HG03460 (cell line): ENCODE data around the gene BICC1.

Source experiments
- ATAC-seq: cut with Tn5 transposase; IDR thresholded peaks from one replicate; pipeline ENCODE4 v1.9.1; 2021; ENCODE audit not compliant: unreplicated experiment

BICC1 gene

GRCh38 chr10:58512491-58513187 is at the start of gene BICC1:
Gene BICC1, plus strand, starts transcription at chr10:58512872. Its CDS starts 272 bp downstream, at chr10:58513144.
- peak; percentile 48 for ATAC-seq

GRCh38 chr10:58464956-58465355 is 47.7 kb upstream of the BICC1 start:
- ATAC-seq, result no peak

DNA sequence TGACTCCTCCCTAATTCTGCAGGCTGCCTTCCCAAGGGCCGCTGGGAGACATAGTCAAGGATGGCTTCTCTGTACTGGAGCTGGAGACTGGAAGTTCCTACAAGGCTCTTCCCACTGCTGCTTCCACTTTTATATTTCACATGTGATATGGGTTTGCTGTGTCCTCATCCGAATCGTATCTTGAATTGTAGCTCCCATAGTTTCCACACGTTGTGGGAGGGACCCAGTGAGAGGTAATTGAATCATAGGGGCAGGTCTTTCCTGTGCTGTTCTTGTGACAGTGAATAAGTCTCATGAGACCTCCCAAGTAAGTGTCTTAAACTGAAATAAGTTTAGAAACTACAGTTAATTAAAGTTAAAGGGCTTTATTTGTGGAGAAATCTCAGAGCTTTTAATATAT is 47.0 kb upstream of the BICC1 start:
- ATAC-seq, result no peak

DNA sequence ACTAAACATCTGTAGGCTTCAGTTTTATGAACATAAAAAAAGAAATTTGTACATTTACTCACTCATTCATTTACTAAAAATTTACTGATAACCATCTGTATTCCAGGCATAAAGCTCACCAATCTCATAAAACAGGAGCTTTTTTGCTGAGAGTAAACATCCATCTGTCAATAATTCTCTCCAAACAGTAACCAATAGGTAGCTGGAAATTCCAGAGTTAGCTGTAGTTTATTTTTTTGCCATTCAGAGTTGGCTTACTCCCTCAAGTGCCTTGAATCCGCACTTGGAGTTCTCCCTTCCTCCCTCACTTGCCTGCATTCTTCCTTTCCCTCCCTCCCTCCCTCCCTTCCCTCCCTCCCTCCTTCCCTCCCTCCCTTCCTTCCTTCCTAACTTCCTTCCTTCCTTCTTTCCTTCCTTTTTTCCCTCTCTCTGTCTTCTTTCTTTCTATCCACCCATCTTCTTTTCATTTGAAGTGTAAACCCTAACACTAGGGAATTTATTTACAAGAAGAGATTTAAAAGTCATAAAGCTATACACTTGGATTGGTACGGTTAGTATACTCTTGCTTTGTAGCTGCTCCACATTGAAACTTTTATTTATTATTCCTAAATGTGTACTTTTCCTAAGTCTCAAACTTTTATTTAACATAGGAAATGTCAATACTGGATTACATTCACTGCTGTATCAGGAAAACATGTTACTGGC is 44.6 kb upstream of the BICC1 start:
- no peak for ATAC-seq

DNA sequence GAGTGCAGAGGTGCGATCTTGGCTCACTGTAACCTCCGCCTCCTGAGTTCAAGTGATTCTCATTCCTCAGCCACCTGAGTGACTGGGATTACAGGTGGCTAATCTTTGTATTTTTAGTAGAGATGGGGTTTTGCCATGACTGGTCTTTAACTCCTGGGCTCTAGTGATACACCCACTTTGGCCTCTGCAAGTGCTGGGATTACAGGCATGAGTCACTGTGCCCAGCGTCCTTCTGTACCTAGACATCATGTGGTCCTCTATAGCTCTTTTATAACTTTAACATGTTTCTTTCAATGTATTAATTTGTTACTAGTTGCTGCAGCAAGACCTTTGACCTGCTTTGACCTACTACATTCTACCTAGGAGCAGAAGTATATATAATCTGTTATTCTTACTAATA is 38.7 kb upstream of the BICC1 start:
- no peak for ATAC-seq

DNA sequence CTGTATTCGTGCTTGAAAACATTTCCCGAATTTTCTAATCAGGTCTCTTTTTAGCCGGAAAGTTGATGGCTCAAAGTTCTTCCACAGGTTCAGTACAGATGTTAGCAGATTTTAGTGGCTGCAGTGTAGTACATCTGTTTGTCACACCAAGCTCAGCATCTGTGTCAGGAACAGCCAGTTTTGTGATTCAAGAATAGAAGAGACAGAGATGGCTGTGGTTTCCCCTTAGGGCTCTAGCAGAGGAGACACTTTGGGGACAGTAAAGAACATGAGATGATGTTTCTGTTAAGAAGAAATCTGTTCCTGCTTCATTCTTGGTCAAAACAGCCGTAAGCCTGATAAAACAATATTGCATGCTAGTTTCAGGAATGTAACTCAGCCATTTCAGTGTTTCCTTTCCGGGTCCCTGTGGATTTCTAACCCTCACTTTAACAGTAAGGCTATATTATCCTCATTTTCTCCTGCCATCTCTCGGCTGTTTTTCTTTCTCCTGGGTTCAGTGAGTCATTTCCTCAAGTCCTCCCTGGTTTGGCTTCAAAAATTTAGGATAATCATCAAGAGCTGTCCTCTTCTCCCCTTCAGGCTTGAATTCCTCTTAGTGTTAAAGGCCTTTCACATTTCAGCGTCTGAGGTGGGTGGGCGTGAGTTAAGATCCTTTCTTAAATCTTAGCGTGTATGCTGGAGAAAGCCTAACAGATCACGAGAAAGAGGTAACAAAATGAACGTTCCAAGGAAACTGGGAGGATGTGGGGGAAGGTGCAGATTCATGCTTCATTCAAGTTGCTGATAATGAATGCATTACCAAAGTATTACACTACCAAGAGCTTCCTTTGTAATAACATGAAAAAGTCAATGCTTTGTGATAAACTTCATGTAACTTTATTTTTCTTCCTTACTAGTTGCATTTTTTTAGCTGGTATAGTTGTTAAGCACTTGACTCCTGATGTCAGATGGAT is 37.1 kb upstream of the BICC1 start:
- ATAC-seq, result no peak

GRCh38 chr10:58477122-58477521 is 35.5 kb upstream of the BICC1 start:
- no peak for ATAC-seq

GRCh38 chr10:58477902-58478301 is 34.8 kb upstream of the BICC1 start:
- ATAC-seq, result no peak

DNA sequence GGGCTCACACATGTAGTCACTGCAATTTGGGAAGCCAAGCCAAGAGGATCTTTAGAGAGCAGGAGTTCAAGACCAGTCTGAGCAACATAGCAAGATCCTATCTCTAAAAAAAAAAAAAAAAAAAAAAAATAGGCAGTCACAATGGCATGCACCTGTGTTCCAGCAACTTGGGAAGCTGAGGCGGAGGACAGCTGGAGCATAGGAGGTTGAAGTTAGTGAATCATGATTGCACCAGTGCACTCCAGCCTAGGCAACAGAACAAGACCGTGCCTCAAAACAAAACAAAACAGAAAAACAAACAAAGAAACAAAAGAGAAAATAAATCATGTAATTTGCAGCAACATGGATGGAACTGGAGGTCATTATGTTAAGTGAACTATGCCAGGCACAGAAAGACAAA is 33.6 kb upstream of the BICC1 start:
- ATAC-seq, result no peak

- ATAC-seq, result no peak
These were observed 32.4 kb upstream of the BICC1 start for GRCh38 chr10:58480321-58480720.

- no peak for ATAC-seq
These were observed 31.0 kb upstream of the BICC1 start for GRCh38 chr10:58481569-58482109.

- no peak for ATAC-seq
These were observed 25.9 kb upstream of the BICC1 start for GRCh38 chr10:58486821-58487220.

GRCh38 chr10:58488921-58489320 is 23.8 kb upstream of the BICC1 start:
- no peak for ATAC-seq

DNA sequence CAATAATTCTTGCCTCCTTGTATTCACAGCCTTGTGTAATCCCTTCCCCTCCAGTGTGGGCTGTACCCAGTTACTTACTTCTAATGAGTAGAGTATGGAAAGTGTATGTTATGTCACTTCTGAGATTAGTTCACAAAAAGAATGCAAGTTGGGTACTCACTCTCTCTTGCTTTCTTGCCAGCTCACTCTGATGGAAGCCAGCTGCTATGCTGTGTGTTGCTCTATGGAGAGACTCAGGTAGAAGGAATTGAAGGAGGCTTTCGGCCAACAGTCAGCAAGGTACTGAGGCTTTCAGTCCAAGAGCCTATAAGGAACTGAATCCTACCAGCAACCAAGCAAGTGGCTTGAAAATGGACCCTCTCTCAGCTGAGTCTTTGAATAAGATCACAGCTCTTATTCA is 9.7 kb upstream of the BICC1 start:
- ATAC-seq, result no peak

DNA sequence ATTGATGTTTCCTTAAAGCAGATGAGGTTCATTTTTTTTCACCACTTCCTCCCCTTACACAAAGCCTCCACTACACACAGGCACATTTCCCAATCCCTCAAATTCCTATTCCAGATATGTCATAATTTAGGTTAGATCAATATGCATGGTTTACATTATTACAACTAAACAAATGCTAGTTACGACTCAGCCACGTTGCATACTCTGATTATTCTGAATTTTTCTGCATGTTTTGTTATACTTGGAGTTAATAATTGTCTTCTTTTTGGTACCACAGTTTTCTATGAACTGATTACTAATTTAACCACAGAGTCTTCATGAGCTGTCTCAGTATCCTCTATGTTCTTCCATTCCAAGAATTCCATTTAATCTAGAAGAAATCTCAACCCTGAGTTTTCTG is 4.4 kb upstream of the BICC1 start:
- no peak for ATAC-seq

- ATAC-seq, result no peak
These were observed 744 bp upstream of the BICC1 start for GRCh38 chr10:58511765-58512490.

- ATAC-seq, result peak; percentile 22
These were observed 777 bp downstream of the BICC1 start for GRCh38 chr10:58513188-58514110.

GRCh38 chr10:58514111-58514770 is 1.6 kb downstream of the BICC1 start:
- no peak for ATAC-seq
